T-helper 22 cell (primary cell): ENCODE results near the gene UVSSA.
"Not testable (repeated sequence)": the region's sequence is repeated elsewhere in the genome, so short reads cannot be mapped to it uniquely, and the experiment has no call there.

Experiments used
- DNase-seq: peaks from one replicate; pipeline ENCODE4 v3.0.0-alpha.2; 2020; ENCODE audit warnings: low read depth

Gene UVSSA

GRCh38 chr4:1317177-1318045 lies 29.6 kb upstream of the UVSSA start:
- no peak for DNase-seq

- DNase-seq: no peak
Observed at GRCh38 chr4:1318046-1318375, 29.0 kb upstream of the UVSSA start.

DNA sequence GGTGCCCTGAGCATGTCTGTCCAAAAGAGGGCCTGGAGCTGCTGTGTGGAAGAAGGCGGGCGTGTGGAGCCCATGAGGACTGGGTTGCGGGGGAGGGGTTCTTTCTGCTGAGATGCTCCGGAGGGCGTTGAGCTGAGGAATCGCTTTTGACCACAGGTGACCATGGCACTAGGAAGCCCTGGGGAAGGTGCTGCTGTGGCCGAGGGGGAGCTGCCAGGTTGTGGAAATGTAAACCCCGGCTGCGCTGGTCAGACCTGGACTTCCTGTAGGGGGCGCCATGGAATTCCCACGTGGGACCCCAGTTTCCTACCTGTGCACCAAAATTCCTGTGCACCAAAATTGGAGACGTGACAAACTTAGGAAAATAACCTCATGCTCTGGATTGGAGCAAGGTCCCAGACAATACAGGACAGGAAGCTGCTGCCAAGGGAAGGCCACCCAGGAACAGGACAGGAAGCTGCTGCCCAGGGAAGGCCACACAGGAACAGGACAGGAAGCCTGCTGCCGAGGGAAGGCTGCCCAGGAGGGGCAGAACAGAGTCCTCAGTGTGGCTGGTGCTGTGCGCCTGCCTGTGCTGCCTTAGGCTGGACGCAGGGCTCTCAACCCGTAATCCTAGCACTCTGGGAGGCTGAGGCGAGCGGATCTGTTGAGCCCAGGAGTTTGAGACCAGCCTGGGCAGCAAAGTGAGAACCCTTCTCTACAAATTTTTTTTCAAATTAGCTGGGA lies 28.4 kb upstream of the UVSSA start:
- no peak for DNase-seq

DNA sequence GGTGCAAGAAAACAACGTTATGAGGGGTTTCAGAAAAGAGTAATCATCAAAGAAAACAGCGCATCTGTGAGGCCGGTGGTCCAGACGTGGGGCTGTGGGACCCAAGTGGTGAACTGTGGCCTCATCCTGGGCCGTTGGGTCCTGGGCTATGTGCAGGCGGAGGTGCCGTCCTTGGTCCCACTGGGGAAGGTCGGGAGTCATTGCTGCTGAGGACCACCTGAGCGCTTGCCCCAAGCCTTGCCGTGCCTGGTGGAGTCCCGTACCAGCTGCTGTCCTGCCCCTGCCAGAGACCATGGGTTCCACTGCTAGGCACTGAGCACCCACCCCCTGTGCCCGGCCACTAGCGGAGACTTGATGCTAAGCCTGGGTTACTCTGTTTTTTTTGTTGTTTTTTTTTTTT lies 25.5 kb upstream of the UVSSA start:
- no peak for DNase-seq

DNA sequence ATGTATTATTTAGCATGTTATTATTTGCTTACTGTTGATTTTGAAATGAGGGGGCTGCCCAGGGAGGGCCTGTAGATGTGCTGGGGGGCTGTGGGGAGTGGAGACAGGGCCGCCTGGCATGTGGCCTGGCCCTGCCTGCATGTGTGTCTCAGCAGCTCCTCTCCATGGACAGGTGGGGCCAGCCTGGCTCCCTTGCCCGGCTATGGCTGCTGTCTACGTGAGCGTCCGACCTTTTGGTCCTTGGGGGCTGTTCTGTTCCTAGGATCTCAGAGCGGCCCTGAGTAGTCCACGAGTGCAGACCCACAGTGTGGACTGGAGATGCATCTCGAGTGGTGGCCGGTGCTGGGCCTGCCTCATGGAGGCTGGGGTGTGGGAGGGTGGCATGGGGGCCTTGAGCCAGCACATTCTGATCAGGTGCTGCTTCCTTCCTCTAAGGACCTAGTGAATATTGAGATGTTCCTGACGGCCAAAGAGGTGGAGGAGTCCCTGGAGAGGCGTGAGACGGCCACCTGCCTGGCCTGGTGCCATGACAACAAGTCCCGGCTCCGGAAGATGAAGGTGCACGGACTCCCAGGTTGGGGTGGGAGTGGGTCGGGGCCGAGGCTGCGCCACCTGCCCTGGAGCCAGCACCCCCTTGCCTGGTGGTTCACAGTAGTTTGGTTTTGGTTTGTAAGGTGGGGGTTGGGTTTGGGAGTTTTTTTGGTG lies 24.9 kb upstream of the UVSSA start:
- DNase-seq: no peak

- DNase-seq: no peak
Observed at GRCh38 chr4:1323280-1323634, 23.8 kb upstream of the UVSSA start.

DNA sequence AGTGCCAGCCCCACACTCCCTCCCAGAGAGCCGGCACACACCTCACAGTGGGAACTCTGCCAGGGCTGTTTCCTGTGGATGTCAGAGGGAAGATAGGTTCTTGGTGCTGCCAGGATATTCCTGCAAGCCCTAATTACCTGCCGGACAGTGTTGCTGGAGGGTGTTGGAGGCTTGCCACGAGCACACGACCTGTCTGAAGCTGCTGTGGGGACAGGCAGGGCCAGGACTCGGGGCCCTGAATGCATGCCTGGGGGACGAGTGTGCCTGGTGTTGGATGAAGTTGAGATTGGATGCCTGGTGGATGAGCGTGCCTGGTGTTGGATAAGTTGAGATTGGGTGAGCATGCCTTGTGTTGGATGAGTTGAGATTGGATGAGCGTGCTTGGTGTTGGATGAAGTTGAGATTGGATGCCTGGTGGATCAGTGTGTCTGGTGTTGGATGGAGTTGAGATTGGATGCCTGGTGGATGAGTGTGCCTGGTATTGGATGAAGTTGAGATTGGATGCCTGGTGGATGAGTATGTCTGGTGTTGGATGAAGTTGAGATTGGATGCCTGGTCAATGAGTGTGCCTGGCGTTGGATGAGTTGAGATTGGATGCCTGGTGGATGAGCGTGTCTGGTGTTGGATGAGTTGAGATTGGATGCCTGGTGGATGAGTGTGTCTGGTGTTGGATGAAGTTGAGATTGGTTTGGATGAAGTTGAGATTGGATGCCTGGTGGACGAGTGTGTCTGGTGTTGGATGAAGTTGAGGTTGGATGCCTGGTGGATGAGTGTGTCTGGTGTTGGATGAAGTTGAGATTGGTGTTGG lies 23.2 kb upstream of the UVSSA start:
- no peak for DNase-seq

GRCh38 chr4:1324443-1325175 lies 22.4 kb upstream of the UVSSA start:
- DNase-seq: not testable (repeated sequence)

DNA sequence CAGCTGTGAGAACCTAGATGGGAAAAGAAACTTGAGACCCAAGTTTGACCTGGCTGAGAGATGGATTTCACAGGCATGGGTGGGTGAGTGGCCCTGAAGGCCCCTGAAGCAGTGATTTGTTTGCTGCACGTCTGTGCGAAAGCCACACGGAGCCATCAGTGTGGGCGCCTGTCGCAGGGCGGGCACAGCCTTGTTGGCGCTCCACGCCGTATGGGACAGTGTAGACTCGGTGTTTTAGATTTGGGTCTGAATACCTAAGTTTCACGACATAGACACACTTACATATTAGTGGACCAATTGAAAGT lies 21.9 kb upstream of the UVSSA start:
- DNase-seq: no peak

- DNase-seq: no peak
Observed at GRCh38 chr4:1325681-1326635, 21.1 kb upstream of the UVSSA start.

- no peak for DNase-seq
Observed at GRCh38 chr4:1326751-1327525, 20.1 kb upstream of the UVSSA start.

- no peak for DNase-seq
Observed at GRCh38 chr4:1327526-1328266, 19.3 kb upstream of the UVSSA start.

DNA sequence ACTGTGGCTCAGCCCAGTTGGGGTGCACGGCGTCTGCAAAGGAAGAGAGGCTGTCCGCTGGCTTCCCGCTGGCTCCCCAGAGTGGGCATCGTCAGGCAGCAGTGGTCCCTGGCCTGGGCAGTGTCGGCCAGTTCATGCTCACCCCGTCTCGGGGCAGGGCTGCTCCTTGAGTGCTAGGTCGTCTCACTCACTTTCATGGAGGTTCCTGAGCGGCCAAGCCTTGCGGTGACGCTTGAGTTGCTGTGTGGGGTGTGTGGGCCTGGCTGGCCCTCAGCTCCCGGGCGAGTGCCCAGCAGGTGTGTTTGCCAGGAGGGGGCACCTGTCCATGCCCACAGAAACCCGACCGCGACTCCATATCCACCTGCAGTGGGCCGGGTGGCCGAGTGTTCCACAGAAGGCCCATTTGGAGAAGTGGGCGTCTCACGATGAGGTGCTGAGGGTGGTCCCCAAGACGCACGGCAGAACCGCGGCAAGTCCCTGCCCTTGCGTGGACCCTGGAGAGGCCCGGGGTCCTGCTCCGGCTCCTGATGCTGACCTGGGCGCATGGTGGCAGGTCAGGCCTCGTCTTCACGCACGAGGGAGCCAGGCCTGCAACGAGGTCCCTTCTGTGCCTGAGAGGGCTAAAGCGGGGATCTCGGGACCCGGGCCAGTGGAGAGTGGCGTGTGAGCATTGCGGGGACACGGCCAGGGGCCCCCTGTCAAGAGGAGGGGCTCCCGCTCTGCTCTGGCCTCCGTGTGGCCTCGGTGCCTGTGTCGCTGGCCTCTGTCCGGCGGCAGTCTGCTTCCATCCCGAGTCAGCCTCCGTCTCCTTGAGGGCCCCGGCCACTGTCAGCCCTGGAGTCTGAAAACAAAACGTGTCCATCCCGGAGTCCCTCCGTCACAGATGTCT lies 18.5 kb upstream of the UVSSA start:
- no peak for DNase-seq

DNA sequence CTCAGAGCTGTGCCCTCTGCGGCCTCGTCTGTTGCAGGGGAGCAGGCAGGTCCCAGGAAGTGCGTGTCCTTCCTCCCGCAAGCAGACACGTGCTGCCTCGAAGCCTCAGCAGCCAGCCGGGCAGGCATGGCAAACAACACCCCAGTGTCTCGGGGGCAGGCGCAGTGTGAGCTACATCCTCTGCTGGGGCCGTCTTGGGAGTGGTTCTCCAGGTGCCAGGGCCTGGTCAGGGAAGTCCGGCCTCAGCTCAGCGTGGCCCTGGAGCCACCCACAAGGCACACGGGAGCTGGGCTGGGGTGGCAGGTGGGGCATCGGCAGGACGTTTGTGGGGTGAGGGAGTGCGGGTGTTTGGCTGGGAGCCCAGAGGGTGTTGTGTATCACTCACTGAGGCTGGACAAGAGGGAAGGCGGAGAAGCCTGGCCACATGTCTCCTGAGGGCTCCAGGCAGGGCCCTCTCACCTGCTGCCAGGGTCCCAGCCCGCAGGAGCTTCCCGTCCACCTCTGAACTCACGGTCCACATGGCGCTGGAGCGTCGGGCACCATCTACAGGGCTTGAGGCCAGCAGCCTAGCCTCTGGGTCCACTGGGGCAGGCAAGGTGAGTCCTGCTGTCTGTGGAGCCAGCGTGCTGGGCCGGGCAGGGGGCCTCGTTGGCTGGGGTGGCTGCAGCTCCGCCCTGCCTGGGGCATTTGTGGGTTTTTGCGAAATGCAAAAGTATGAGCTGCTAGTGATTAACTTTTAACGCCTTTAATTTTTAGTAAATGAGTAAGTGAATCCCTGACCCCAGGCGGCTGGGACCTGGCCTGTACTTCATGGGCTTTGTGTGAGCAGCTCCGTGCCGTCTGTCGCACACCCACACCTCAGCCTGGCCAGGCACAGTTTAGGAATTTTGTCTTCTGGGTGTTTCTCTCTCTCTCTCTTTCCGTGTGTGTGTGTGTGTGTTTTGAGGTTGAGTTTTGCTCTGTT lies 17.3 kb upstream of the UVSSA start:
- DNase-seq: peak; percentile 65

DNA sequence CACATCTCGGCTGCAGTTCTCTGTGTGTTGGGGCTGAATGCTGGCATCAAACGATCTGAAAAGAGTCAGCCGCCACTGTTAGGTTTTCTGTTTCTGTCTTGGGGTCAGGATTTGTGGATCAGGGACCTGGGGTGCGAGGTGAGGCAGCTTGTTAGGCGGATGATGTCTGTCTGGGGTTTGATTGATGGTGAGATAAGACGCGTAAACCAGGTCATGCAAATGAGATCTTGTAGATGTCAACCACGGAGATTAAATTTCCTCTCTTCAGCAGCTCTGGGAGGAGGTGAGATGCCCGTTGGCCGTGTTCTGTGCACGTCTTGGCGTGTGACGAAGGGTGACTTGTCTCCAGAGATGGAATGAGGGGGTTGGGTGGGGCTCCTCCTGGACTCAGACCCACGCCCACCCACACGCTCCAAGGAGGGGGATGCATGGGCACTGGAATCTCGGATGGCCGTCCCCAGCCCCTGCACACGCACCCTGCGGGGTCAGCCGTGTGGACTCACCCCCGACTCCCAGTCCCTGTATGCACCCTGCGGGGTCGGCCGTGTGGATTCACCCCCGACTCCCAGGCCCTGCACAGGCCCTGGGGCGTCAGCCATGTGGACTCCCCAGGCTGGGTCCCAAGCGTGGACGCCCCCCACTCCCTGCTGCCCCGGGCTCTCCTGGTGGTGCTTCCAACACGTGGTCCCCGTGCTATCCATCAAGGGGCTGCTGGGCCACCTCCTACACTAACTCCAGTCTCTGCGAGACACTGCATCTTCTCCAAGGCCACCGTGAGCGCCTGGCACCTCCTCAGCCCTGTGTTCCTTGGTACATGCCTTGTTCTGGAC lies 16.0 kb upstream of the UVSSA start:
- peak; percentile 64 for DNase-seq
